Measurements from ENCODE around the gene UFD1. TPM values are rescaled to one million over a fixed set of nuclear protein-coding genes. Genes with fewer than 3 reads are reported as not detected.

UFD1 gene
- total and polyA plus RNA-seq, 2 of the 4 experiments (the other 2 are of a cell fraction) = 149 to 152 TPM

- no peak overlapping the region for H2BK120ac ChIP-seq (ENCODE audit: low read depth, low read length)
- H3K23ac ChIP-seq (ENCODE audit: low read depth, low read length) = no peak overlapping the region
- H4K8ac ChIP-seq (ENCODE audit: low read depth in 2 of 2, low read length in 2 of 2) = no peak overlapping the region
- no peak overlapping the region for H2BK5ac ChIP-seq (ENCODE audit: low read depth, low read length, poor library complexity, severe bottlenecking)
- H3K14ac ChIP-seq (replicated peaks; ENCODE audit: low read depth, low read length) = no peak overlapping the region
- no peak for DNase-seq
- H2AK9ac ChIP-seq (replicated peaks; ENCODE audit: low read depth, low read length, poor library complexity) = no peak overlapping the region
- no peak overlapping the region for H2AFZ ChIP-seq (replicated peaks; ENCODE audit: low read length, poor library complexity)
- H3K79me1 ChIP-seq (ENCODE audit: low read depth in 1 of 2, low read length in 2 of 2) = peaks cover 19 to 53% of the 10 kb centered on the region in 2 experiments
- H2BK20ac ChIP-seq (ENCODE audit: low read depth, low read length) = no peak overlapping the region
- H3K56ac ChIP-seq (ENCODE audit: extremely low read depth, insufficient read depth, low read length) = no peak overlapping the region
- no peak overlapping the region for H3K4me2 ChIP-seq (ENCODE audit: low read depth, low read length)
- no peak for ATAC-seq (ENCODE audit: low read depth)
- H3K18ac ChIP-seq (ENCODE audit: low read depth, low read length) = no peak overlapping the region
- peaks cover 9% of the 10 kb centered on the region for H3K9me1 ChIP-seq (ENCODE audit: insufficient read depth, low read length)
- no peak overlapping the region for H4K5ac ChIP-seq (ENCODE audit: low read depth, low read length)
- no TSS peak for BruUV-seq (replicated peaks)
- H2BK15ac ChIP-seq (ENCODE audit: low read depth, low read length) = no peak overlapping the region
- 95% methylated on average over 4 of the region's 7 CpGs; no CpG with 5 or more reads in 1 of the 2 experiments for WGBS, 2 experiments (ENCODE audit: extremely low coverage in 2 of 2, insufficient read length in 1 of 2)
- H3K27me3 ChIP-seq (ENCODE audit: control insufficient read depth, insufficient read depth, low read length) = no peaks in the 10 kb centered on the region
- H2AK5ac ChIP-seq (ENCODE audit: low read depth, low read length) = no peak overlapping the region
- H3K9ac ChIP-seq (ENCODE audit: low read depth, low read length) = no peak overlapping the region
- no peak overlapping the region for H3K4ac ChIP-seq (ENCODE audit: low read depth, low read length)
- H4K20me1 ChIP-seq (ENCODE audit: insufficient read depth, low read length) = peaks cover 34% of the 10 kb centered on the region
- ChIA-PET POLR2A (ENCODE audit: unreplicated experiment) (no interaction called here), CTCF (no interaction called here)
- dilution Hi-C loops (cut with HindIII; ENCODE audit: low sequenced_read_pairs, unreplicated experiment) = no loop called here
- H3K4me1 ChIP-seq (ENCODE audit: control insufficient read depth, insufficient read depth, low read length) = peaks cover 4% of the 10 kb centered on the region; the same call in 1 of the 2 replicates
- H3K4me3 ChIP-seq (ENCODE audit: insufficient read depth, low read depth, low read length) = no peak overlapping the region
- H4K91ac ChIP-seq (ENCODE audit: insufficient read depth, low read depth, low read length) = no peak overlapping the region
- peaks cover 87% of the 10 kb centered on the region for H3K36me3 ChIP-seq (ENCODE audit: control insufficient read depth, insufficient read depth, low read length)
- intact Hi-C loops (cut with micrococcal nuclease) = no loop called here
- no peak for TF ChIP-seq BHLHE40 (IDR thresholded peaks at IDR 0.05; ENCODE audit: low read depth, low read length)
- H3K27ac ChIP-seq (ENCODE audit: insufficient read depth, low read length) = no peak overlapping the region
- in situ Hi-C loops (cut with MboI; ENCODE audit: low sequenced_read_pairs) = no loop called here
- H3K9me3 ChIP-seq (ENCODE audit: control insufficient read depth, insufficient read depth, low read length) = no peaks in the 10 kb centered on the region
Observed at GRCh38 chr22:19469421-19469820, 9.6 kb downstream of the UFD1 start.
